HG03354 (cell line): ENCODE measurements around the gene POU2F2.
"Not testable (repeated sequence)": the region's sequence is repeated elsewhere in the genome, so short reads cannot be mapped to it uniquely, and the experiment has no call there.

Source experiments
- ATAC-seq: cut with Tn5 transposase; IDR thresholded peaks from one replicate; pipeline ENCODE4 v1.9.1; 2021; ENCODE audit warnings: mild to moderate bottlenecking; ENCODE audit not compliant: unreplicated experiment, poor library complexity, severe bottlenecking

POU2F2 gene

DNA sequence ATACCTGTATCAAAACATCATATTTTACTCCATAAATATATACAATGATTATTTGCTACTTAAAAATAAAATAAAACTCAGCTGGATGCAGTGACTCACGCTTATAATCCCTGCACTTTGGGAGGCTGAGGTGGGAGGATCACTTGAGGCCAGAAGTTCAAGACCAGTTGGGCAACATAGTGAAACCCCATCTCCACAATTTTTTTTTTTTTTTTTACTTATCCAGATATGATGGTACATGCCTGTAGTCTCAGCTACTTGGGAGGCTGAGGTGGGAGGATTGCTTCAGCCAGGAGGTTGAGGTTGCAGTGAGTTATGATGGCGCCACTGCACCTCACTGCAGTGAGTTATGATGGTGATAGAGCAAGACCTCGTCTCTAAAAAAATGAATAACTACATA lies 22.4 kb downstream of the POU2F2 start:
- ATAC-seq: no peak

DNA sequence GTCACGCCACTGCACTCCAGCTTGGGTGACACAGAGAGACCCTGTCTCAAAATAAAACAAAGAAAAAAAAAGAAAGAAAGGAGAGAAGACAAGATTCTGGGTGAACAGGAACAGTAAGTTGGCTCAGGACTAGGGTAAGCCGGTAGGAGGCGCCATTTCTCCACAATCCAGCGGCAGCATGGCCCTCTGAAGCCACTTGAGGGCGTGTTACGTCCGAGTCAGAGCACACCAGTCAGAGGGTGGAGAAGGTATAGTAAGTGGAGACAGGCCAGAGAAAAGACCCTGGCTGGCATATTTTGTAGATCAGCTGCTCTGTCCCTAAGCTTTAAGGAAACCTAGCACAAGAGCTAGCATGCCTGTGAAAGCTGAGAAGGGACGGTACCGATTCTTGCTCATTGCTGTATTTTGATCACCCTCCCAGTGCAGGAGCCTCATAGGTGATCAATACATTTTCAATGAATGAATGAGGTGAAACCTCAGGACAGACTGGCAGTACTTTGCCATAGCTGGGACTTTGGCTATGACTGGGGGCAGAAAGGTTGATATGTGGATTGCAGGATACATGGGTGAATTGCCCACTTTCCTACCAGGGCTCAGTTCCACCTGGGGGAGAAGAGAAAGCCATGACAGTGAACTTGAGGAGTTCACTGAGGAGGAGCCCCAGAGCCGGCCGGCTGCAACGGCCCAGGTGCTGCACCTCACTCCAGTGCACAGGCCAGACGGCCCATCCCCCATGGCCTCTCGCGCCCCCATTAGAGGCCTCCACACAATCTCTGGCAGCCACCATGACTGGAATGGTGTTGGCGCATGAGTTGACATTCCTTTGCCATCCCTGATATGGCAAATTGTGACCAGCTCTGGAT lies 23.5 kb downstream of the POU2F2 start:
- ATAC-seq: peak; percentile 81

DNA sequence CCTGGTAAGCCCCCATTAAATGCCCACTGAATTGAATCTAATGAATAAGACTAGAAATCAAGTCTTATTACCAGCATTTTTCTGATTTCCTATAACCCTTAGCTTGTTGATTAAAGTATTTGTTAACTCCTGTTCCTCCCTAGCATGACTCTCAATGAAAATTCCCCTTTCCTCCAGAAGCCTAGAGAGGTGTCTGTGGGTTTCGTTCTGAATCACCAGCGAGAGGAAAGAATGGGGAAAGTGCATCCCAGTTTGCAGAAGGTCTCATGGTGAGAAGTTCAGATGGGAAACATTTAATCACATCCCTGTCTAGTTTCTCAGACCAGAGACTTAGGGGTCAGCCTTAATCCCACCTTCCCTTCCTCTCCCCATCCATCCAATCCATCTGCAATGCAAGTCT lies 26.9 kb downstream of the POU2F2 start:
- ATAC-seq: no peak

DNA sequence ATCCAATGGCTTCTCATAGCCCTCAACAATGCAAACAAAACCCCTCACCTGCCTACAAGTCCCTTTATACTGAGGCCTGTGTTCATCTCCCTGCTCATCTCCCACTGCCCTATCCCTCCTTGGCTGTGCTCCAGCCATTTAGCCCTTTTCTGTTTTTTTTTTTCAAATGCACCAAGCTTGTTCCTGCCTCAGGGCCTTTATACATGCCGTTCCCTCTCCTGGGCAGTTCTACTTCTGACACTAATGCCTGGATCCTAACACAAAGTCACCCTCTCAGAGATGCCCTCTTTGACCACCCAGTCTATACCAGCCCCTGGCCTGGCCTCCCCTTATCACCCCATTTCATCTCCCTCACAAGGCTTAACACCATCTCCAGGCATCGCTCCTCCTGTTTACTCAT lies 29.4 kb downstream of the POU2F2 start:
- ATAC-seq: no peak

DNA sequence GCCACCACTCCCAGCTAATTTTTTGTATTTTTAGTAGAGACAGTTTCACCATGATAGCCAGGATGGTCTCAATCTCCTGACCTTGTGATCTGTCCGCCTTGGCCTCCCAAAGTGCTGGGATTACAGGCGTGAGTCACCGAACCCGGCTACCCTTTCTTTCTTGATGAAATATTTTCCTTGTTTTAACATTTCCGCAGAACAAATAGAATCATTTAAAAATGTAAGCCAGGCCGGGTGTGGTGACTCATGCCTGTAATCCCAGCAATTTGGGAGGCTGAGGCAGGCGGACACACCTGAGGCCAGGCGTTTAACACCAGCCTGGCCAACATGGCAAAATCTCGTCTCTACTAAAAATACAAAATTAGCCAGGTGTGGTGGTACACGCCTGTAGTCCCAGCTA lies 32.0 kb downstream of the POU2F2 start:
- ATAC-seq: not testable (repeated sequence)

DNA sequence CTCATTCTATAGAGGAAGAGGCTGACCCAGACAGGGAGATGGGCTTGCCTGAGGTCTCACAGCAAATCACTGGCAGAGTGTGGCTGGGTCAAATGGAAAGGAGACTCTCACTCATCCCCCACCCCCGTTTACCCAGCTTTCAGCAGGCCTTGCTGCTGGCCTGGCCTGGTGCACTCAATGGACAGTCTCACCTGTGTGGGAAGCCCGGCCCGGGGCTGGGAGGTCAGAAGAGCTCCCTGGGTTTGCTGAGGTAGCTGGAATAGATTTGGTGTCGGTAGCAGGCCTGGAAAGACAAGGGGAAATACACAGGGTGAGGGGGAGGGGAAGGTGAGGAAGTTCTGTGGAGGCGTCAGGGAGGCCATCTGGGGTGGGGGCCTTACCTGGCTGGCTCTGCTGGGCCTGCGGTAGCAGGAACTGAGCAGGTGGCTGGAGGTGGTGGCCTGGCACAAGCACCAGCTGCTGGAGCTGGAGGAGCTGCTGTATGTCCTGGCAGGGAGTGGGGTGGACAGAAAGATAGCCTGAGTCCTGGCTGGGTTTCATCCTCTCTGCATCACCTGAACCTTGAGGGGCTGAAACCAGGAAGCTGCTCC lies 32.8 kb downstream of the POU2F2 start:
- ATAC-seq: no peak

DNA sequence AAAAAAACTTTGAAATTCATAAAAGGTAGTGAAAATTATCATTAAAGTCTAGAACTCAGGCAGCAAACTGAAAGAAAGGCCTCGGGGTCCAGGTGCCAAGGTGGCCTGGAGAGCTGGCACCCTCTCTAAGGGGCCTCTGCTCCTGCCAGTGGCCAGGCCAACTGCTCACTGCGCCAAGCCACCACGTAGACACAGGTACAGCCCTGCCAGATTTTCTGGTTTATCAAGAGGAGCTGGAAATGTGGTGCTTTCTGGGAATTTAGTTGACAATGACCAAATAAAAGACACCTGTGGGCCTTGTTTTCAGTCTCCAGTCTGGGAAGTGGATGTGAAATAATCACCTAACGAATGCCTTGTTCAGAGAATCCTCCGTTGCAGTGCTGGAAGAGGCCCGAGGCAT lies 33.5 kb downstream of the POU2F2 start:
- ATAC-seq: no peak

DNA sequence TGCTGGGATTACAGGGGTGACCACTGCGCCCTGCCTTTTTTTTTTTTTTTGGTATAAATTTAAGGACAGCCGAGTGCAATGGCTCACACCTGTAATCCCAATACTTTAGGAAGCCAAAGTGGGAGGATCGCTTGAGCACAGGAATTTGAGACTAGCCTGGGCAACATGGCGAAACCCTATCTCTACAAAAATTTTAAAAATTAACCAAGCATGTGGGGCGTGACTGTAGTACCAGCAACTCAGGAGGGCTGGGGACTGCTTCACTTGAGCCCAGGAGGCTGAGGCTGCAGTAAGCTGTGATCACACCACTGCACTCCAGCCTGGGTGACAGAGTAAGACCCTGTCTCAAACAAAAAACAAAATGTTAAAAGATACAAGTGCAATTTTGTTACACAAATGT lies 34.8 kb downstream of the POU2F2 start:
- ATAC-seq: no peak

DNA sequence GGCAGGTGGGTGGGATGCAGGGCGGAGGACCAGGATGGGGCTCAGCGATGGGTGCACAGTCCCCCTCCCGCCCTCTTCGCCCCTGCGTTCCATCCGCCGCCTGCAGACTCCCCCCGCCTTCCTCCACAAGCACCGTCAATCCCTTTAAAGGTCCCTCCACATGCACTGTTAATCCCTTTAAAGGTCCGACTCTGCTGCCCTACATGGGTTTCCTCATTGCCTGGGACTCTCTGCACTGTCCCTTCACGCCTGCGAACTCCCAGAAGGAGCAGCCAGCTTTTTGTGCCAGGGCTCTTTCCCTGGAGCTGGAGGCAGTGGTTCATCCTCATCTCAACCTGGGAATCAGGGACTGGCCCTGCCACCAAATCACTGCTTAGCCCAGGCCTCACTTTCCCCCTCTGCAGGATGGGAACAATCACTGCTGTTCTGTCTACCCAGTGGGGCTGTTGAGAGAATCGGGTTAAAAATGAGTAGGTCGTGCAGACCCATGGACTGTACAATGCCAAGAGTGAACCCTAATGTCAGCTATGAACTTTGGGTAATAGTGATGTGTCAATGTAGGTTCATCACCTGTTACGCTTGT lies 35.9 kb downstream of the POU2F2 start:
- no peak for ATAC-seq

DNA sequence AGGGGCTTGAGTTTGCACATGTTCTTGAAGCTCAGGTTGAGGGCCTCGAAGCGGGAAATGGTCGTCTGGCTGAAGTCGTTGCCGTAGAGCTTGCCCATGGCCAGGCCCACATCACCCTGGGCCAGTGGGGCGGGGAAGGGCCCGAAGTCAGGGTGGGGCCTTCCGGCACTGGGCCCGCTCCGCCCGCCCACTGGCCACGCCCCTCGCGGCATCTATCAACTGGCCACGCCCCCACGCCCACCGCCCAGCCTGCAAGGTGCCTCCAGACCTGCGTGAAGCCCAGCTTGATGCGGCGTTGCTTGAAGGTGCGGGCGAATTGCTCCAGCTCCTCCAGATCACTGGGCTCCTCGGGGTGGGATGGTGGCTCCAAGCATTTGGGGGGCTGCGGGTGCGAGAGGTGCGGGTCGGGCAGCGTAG lies 36.4 kb downstream of the POU2F2 start:
- no peak for ATAC-seq

DNA sequence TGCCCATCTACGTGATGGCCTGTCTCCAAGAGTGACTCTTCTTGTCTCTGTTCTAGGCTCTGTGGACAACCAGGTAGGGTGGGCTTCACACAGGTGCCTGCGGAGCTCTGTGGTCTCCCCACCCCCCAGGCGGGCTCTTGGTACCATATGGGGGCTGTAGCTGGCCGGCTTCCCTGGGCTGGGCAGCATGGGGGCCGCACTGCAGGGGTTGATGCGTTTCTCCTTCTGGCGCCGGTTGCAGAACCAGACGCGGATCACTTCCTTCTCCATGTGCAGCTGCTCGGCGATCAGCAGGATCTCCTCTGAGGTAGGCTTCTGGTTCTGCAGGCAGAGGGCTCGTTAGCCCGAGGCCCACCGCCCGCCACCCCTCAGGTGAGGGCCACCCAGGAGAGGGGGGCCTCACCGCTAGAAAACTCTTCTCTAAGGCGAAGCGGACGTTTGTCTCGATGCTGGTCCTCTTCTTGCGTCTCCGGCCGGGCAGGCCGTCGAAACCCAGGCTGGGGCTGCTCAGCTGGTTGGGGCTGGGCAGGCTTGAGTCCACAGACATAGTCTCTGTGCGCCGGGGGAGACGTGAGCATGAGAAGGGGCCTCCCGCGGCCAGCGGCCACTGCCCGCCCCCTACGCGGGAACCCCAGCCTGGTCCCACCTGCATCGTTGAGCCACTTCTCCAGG lies 37.0 kb downstream of the POU2F2 start:
- ATAC-seq: no peak

DNA sequence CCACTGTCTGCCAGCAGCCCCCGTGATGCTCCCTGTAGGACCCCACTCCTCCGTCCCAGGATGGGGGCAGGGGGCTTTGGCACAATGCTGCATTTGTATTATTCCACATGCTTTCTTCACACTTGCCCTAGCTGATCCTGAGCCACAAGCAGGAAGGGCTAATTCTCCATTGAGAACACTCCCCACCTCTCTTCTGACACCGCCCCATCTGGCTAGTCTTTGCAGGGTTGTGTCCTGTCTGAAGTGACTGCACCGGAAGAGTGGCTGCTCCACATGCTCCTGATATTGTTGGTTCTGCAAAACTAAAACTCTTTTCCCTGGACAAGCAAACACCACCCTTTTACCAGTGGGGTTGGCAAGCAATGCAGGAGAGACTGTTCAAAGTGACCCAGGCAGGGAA lies 38.3 kb downstream of the POU2F2 start:
- ATAC-seq: no peak

DNA sequence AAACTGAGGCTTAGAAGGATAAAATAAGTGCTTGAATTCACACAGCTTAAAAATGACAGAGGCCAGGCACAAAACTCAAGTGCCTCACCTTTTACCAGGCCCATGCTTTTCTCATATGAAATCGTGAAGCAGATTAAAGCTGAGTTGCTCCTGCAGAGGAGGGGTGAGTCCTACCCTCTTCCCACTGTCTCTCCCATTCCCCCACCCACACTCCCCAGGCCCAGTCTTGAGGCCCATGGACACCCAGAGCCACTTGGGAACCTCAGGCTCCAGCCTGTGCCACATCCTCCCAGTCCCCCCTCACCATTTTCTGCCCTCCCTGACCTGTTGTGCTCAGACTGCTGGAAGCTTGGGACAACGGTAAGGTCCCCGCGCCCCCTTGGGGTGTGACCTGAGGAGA lies 38.7 kb downstream of the POU2F2 start:
- no peak for ATAC-seq

DNA sequence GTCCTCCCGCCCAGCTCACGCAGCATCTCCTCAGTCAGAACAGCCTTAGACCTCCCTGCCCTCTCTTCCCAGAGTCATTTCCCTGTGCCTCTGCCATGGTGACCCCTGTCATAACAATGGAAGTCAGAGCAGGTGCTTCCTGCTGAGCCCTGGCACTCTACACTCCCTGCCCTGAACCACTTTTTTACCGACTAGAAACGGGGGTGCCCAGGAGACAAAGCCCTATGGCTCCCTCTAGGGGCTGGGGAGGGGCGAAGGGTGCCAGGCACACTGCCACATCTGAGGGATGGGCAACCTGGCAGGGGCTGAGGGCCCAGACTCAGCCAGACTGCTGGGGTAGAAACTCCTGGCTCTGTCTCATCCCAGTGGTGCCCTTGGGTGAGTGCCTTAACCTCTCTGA lies 39.9 kb downstream of the POU2F2 start:
- ATAC-seq: no peak

DNA sequence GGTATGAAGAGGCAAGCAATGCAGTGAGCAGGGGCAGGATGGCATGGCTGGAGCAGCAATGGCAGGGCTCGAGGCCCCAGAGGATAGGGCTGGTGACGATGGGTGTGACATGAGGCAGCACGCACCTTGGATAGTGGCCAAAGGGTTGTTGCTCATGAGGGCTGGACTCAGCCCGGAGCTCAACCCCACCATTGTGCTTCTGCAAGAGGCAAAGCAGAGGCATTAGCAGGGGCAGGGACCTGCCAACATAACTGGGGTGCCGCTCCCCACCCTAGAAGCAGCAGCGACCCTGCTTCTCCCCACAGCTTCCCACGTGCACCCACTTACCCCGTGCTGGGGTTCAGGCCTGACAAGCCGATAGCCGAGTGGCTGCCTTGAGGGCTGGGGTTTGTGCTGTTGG lies 40.5 kb downstream of the POU2F2 start:
- no peak for ATAC-seq

DNA sequence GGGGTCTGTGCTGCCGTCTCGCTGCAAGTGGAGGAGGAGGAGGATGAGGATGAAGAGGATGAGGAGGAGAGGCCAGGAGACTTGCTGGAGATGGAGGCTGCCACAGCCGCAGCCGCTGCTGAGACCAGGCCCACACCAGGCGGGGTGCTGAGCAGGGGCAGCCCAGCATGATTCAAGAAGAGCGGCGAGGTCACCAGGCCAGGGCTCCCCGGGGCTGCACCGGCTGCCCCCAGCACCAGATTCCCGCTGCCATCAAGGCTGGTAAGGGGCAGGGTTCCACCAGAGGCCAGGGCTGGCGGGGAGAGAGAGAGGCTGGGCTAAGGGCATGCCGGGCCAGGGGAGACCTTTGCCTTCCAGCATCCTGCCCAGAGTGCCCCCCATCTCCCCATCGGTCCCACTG lies 40.9 kb downstream of the POU2F2 start:
- ATAC-seq: no peak

DNA sequence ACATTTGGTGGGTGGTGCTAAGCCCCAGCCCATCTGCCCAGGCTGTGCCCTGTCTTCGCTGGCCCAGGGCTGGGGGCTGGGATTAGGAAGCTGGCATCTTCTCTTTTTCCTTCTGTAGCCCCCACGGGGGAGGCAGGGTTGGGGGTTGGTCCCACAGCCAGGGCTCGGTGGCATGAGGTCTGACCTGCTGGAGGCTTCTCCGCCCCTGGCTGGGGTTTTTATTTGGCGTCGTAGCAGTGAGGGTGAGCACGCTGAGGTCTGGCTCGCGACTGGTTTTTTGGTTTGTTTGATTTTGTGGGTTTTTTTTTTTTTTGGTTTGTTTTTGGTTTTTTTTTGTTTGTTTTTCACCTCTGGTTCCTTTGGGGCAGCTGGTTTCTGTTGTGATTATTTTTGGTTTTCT lies 41.6 kb downstream of the POU2F2 start:
- no peak for ATAC-seq

DNA sequence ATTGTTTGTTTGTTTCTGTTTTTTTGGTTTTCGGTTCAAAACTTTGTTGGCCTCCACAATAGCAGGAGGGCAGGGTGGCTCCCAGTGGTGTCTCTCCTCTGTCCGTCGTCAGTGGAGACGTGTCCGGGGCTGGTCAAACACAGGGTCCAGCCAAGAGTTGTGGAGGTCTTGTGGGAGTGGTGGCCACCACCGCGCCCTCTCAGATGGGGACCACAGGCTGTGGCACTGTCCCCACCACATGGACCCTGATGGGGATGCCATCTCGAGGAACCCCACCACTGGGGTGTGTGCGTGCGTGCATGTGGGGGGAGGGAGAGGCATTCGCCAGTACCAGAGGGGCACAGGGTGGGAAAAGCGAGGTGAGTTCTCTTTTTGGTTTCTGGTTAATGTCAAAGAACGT lies 42.5 kb downstream of the POU2F2 start:
- no peak for ATAC-seq

DNA sequence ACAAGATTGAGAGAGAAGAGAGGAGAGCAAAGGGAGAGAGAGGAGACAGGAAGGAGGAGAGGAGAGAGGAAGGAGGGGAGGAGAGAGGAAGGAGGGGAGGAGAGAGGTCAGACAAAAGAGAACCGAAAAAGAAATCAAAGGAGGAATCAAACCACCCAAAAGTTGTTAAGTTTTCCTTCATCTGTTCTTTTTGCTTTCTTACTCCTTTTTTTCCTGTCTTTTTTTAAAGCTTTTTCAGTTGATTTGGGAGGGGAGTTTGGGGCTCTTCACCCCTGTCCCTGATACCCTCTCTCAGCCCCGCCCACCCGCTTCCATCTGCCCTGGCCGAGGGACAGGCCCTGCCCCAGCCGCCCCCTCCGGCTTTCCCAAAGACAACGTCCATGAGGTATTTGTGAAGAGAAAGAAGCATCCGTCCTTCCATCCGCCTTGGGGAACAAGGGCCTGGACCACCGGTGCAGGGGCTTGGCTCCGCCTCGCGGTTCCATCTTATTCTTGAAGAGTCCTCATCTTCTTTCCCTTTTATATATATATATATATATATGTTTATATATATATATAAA lies 43.0 kb downstream of the POU2F2 start:
- no peak for ATAC-seq

DNA sequence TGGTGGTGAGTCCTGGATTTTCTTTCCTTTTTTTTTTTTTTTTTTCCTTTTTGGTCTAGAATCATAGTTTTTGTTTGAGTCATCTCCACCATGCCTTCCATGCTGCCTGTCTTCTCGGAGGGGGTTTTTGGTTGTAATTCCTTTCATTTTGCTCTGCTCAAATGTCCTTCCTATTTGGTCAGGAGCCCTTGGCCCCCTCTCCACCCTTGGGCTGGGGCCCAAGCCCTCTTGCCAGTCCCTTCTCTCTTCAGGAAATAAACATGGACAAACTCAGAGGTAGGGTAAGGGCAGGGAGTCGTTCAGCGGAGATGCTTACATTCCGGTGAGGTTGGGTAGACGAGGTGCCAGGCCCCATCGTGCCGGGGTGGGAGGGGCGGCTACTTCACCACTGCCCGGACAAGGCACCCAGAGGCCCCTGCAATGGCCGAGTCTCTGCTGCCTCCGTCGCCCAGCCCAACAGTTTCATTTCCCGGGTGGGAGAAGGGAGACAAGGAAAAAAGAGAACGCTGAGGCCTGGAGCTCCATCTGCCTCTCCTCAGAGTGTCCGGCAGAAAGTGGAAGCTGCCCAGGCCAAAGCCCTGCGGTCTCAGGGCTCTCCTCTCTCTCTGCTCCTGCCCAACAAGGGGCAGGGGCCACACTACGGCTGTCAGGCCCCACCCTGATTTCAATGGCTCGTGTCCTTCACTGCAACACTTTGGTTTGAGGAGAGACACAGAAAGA lies 43.6 kb downstream of the POU2F2 start:
- ATAC-seq: no peak
